Measurements from ENCODE around the gene DSC2.

The DSC2 gene

GRCh38 chr18:31100436-31101182 is 1.6 kb downstream of the DSC2 start:
- TF ChIP-seq CTCF (IDR thresholded peaks at IDR 0.05; ENCODE audit: low read depth, low read length), result no peak
- DNase-seq, result no peak
- Histone ChIP-seq H3K27me3 (peaks cover 14% of the 10 kb centered on the region), H3K4me3 (ENCODE audit: low read depth, low read length) (no peak overlapping the region), H3K36me3 (no peaks in the 10 kb centered on the region), H3K4me1 (no peaks in the 10 kb centered on the region), H3K9me3 (no peaks in the 10 kb centered on the region)

GRCh38 chr18:31099450-31100230 is 2.6 kb downstream of the DSC2 start:
- no peaks in the 10 kb centered on the region for H3K4me1 ChIP-seq
- no peak for DNase-seq

DNA sequence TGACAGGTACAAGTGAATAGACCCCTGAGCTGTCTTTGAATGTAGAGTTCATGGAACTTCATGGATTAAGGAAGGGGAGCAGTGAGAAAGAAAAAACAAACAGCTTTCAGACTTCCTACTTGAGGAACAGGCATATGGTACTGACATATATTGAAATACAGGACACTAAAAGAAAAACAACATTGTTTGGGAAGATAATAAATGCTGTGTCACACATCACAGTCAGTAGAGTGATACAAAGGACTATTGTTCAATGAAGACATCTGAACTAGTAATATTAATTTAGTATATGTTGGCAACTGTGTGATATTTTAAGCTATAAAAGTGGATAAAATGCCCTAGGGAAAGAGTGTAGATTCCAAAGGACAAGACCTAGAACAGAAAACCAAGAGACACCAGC is 3.3 kb downstream of the DSC2 start:
- Histone ChIP-seq H3K36me3 (no peaks in the 10 kb centered on the region), H3K4me1 (no peaks in the 10 kb centered on the region), H3K27me3 (peaks cover 14% of the 10 kb centered on the region), H3K9me3 (no peaks in the 10 kb centered on the region), H3K4me3 (ENCODE audit: low read depth, low read length) (no peak overlapping the region)
- no peak for TF ChIP-seq CTCF (IDR thresholded peaks at IDR 0.05; ENCODE audit: low read depth, low read length)
- DNase-seq, result no peak

More at GRCh38 chr18:31099450-31100230, 2.6 kb downstream of the DSC2 start:
- Histone ChIP-seq H3K27me3 (peaks cover 14% of the 10 kb centered on the region), H3K9me3 (no peaks in the 10 kb centered on the region), H3K36me3 (no peaks in the 10 kb centered on the region), H3K4me3 (ENCODE audit: low read depth, low read length) (no peak overlapping the region)
- no peak for TF ChIP-seq CTCF (IDR thresholded peaks at IDR 0.05; ENCODE audit: low read depth, low read length)

DNA sequence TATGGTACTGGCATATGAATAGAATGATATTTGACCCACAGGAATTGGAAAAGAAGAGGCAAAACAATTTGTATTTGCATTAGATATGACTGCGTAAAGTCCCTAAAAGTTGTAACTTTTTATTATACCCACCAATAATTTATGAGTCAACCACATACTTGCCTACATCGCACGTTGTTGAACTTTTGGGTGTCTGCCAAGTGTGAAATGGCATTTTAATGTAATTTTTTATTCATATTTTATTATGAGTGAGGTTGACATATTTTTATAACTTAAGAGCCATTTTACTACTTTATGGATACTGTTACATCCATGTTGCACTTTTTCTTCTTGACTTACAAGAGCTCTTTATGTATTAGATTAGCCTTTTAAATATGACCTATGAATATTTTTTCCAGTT is 4.6 kb downstream of the DSC2 start:
- TF ChIP-seq CTCF (IDR thresholded peaks at IDR 0.05; ENCODE audit: low read depth, low read length), result no peak
- no peaks in the 10 kb centered on the region for H3K4me1 ChIP-seq
- no peak overlapping the region for H3K4me3 ChIP-seq (ENCODE audit: low read depth, low read length)
- peaks cover 14% of the 10 kb centered on the region for H3K27me3 ChIP-seq
- no peak for DNase-seq
- H3K36me3 ChIP-seq, result no peaks in the 10 kb centered on the region
- H3K9me3 ChIP-seq, result no peaks in the 10 kb centered on the region

- no peaks in the 10 kb centered on the region for H3K4me1 ChIP-seq
- H3K9me3 ChIP-seq, result no peaks in the 10 kb centered on the region
- H3K36me3 ChIP-seq, result no peaks in the 10 kb centered on the region
- H3K4me3 ChIP-seq (ENCODE audit: low read depth, low read length), result no peak overlapping the region
- no peaks in the 10 kb centered on the region for H3K27me3 ChIP-seq
- no peak for TF ChIP-seq CTCF (IDR thresholded peaks at IDR 0.05; ENCODE audit: low read depth, low read length)
- DNase-seq, result no peak
These were observed 8.3 kb downstream of the DSC2 start for GRCh38 chr18:31093880-31094279.

- H3K4me3 ChIP-seq (ENCODE audit: low read depth, low read length), result no peak overlapping the region
- no peaks in the 10 kb centered on the region for H3K4me1 ChIP-seq
- H3K36me3 ChIP-seq, result no peaks in the 10 kb centered on the region
- no peaks in the 10 kb centered on the region for H3K27me3 ChIP-seq
- H3K9me3 ChIP-seq, result no peaks in the 10 kb centered on the region
- DNase-seq, result no peak
- no peak for TF ChIP-seq CTCF (IDR thresholded peaks at IDR 0.05; ENCODE audit: low read depth, low read length)
These were observed 8.9 kb downstream of the DSC2 start for GRCh38 chr18:31093294-31093693.

Data from BE2C (cell line).